H1 (cell line): ENCODE data around the gene PROCR. TPM values are rescaled to one million over a fixed set of nuclear protein-coding genes. Genes with fewer than 3 reads are reported as not detected.

Experiments used
- CTCF ChIA-PET: fragments of 300-600 bp; sonication (Branson Sonifier 250); formaldehyde crosslinking; loops from one replicate; lab custom pipeline; 2021; ENCODE audit not compliant: partially characterized antibody; lab: Charles Lee
- POLR2A ChIA-PET: fragments of 300-600 bp; sonication (Branson Sonifier 250); formaldehyde crosslinking; loops from one replicate; lab custom pipeline; 2021; ENCODE audit warnings: inconsistent platforms; ENCODE audit not compliant: partially characterized antibody; lab: Charles Lee
- DNase-seq, 2 experiments: peaks; one replicate each; pipeline versions ENCODE4 v3.0.0 to v3.0.0-alpha.2; 2010 to 2022; ENCODE audit warnings: low spot score in 2 of 2, low read depth in 1 of 2, mixed read lengths in 1 of 2
- FAIRE-seq: peaks from 2 replicates; lab custom pipeline; 2011; peaks lifted over from hg19 to GRCh38; lab: Jason Lieb, UNC
- H2AFZ ChIP-seq: 2 replicates; pipeline ENCODE4 v1.8.1; 2012; ENCODE audit warnings: low read length, inconsistent platforms
- H2AK5ac ChIP-seq: 2 replicates; pipeline ENCODE4 v1.6.1; 2013; ENCODE audit warnings: low read depth, low read length
- H2BK120ac ChIP-seq: replicated peaks from 2 replicates; pipeline ENCODE3; 2013; ENCODE audit warnings: low read depth, low read length, inconsistent platforms
- H2BK12ac ChIP-seq: 2 replicates; pipeline ENCODE4 v1.6.1; 2013; ENCODE audit warnings: low read depth, low read length
- H2BK15ac ChIP-seq: 2 replicates; pipeline ENCODE4 v1.6.1; 2013; ENCODE audit warnings: low read length
- H2BK20ac ChIP-seq: 2 replicates; pipeline ENCODE4 v1.6.1; 2013; ENCODE audit warnings: low read length
- H2BK5ac ChIP-seq: 2 replicates; pipeline ENCODE4 v1.6.1; 2013; ENCODE audit warnings: low read depth, low read length
- H3K14ac ChIP-seq: 2 replicates; pipeline ENCODE4 v1.6.1; 2013; ENCODE audit warnings: inconsistent platforms; ENCODE audit not compliant: insufficient read length
- H3K18ac ChIP-seq: 2 replicates; pipeline ENCODE4 v1.6.1; 2013; ENCODE audit warnings: low read length; ENCODE audit errors: extremely low read depth
- H3K23ac ChIP-seq: 2 replicates; pipeline ENCODE4 v1.6.1; 2013; ENCODE audit warnings: inconsistent platforms; ENCODE audit not compliant: insufficient read length
- H3K23me2 ChIP-seq: 2 replicates; pipeline ENCODE4 v1.6.1; 2013; ENCODE audit warnings: low read depth, low read length
- H3K27ac ChIP-seq: 2 replicates; pipeline ENCODE4 v1.6.1; 2011; ENCODE audit warnings: low read depth, low read length, inconsistent platforms
- H3K27me3 ChIP-seq, 4 experiments: replicated peaks in 1 of 4; 1 replicate in 1 of 4; 2 replicates in 3 of 4; pipeline versions ENCODE4 v1.6.1 to v1.8.1; 2011 to 2013; ENCODE audit warnings: low read length in 3 of 4, mild to moderate bottlenecking in 3 of 4, inconsistent platforms in 2 of 4, mixed read lengths in 2 of 4, moderate library complexity in 1 of 4; ENCODE audit not compliant: control insufficient read depth in 3 of 4, insufficient read depth in 3 of 4; ENCODE audit errors: extremely low read depth in 1 of 4
- H3K36me3 ChIP-seq, 4 experiments: 2 replicates each; pipeline versions ENCODE4 v1.6.1 to v1.8.1; 2011 to 2013; ENCODE audit warnings: mild to moderate bottlenecking in 4 of 4, low read length in 3 of 4, moderate library complexity in 2 of 4, control low read depth in 1 of 4, inconsistent platforms in 1 of 4; ENCODE audit not compliant: insufficient read depth in 4 of 4, control insufficient read depth in 2 of 4
- H3K4ac ChIP-seq: replicated peaks from 2 replicates; pipeline ENCODE3; 2013; ENCODE audit warnings: low read length, low read depth, mixed read lengths, inconsistent platforms; ENCODE audit not compliant: insufficient read length
- H3K4me1 ChIP-seq, 4 experiments: replicated peaks in 1 of 4; 1 replicate in 1 of 4; 2 replicates in 3 of 4; pipeline versions ENCODE4 v1.6.1 to v1.8.1; 2011 to 2013; ENCODE audit warnings: low read length in 3 of 4, inconsistent platforms in 2 of 4, mixed read lengths in 1 of 4; ENCODE audit not compliant: insufficient read depth in 4 of 4, control insufficient read depth in 3 of 4
- H3K4me2 ChIP-seq, 2 experiments: 2 replicates each; pipeline versions ENCODE4 v1.6.1 to v1.8.1; 2011 to 2013; ENCODE audit warnings: low read depth in 2 of 2, low read length in 2 of 2, control low read depth in 1 of 2, inconsistent platforms in 1 of 2, mild to moderate bottlenecking in 1 of 2; ENCODE audit not compliant: insufficient read depth in 1 of 2
- H3K4me3 ChIP-seq, 4 experiments: fragments of 200-600, 300-600 bp in 1 of 4; sonication (generic), shearing (Covaris generic), sonication (Bioruptor Twin) in 1 of 4; 2 replicates each; pipeline versions ENCODE4 v1.5.1 to v1.8.1; 2011 to 2016; ENCODE audit warnings: low read length in 4 of 4, low read depth in 3 of 4, control low read depth in 2 of 4, inconsistent platforms in 2 of 4, mild to moderate bottlenecking in 2 of 4, mixed read lengths in 1 of 4, moderate library complexity in 1 of 4; ENCODE audit not compliant: insufficient read depth in 2 of 4; ENCODE audit errors: extremely low read depth in 1 of 4
- H3K56ac ChIP-seq: replicated peaks from 2 replicates; pipeline ENCODE3; 2013; ENCODE audit warnings: low read depth, mild to moderate bottlenecking, mixed read lengths, low read length, inconsistent platforms; ENCODE audit not compliant: insufficient read length
- H3K79me1 ChIP-seq: 2 replicates; pipeline ENCODE4 v1.6.1; 2013; ENCODE audit warnings: low read depth, low read length, control low read depth
- H3K79me2 ChIP-seq, 2 experiments: 2 replicates each; pipeline versions ENCODE4 v1.6.1 to v1.8.1; 2012 to 2013; ENCODE audit warnings: low read length in 2 of 2, mild to moderate bottlenecking in 2 of 2, inconsistent platforms in 1 of 2; ENCODE audit not compliant: insufficient read depth in 2 of 2, control insufficient read depth in 1 of 2
- H3K9ac ChIP-seq, 4 experiments: replicated peaks in 1 of 4; 1 replicate in 1 of 4; 2 replicates in 3 of 4; pipeline versions ENCODE4 v1.6.1 to v1.8.1; 2011 to 2013; ENCODE audit warnings: low read depth in 3 of 4, low read length in 3 of 4, control low read depth in 2 of 4, mild to moderate bottlenecking in 2 of 4, moderate library complexity in 2 of 4, inconsistent platforms in 1 of 4; ENCODE audit errors: extremely low read depth in 1 of 4
- H3K9me3 ChIP-seq, 2 experiments: 2 replicates each; pipeline versions ENCODE4 v1.6.1 to v1.8.1; 2012 to 2013; ENCODE audit warnings: mild to moderate bottlenecking in 2 of 2, moderate library complexity in 2 of 2, control low read depth in 1 of 2, inconsistent platforms in 1 of 2, low read depth in 1 of 2, low read length in 1 of 2, mixed read lengths in 1 of 2; ENCODE audit not compliant: insufficient read depth in 2 of 2
- H4K20me1 ChIP-seq, 2 experiments: replicated peaks in 1 of 2; 2 replicates each; pipeline versions ENCODE3 to v1.8.1; 2011 to 2013; ENCODE audit warnings: inconsistent platforms in 2 of 2, low read length in 2 of 2, mild to moderate bottlenecking in 1 of 2; ENCODE audit not compliant: insufficient read depth in 2 of 2, control insufficient read depth in 1 of 2
- H4K5ac ChIP-seq: 2 replicates; pipeline ENCODE4 v1.6.1; 2013; ENCODE audit warnings: low read length, low read depth, mixed read lengths, inconsistent platforms; ENCODE audit not compliant: insufficient read length
- H4K8ac ChIP-seq: 2 replicates; pipeline ENCODE4 v1.8.0; 2013; ENCODE audit warnings: mild to moderate bottlenecking, moderate library complexity, low read length, inconsistent platforms; ENCODE audit not compliant: insufficient read depth; ENCODE audit errors: extremely low read depth
- H4K91ac ChIP-seq: replicated peaks from 2 replicates; pipeline ENCODE3; 2013; ENCODE audit warnings: low read length, mixed read lengths, inconsistent platforms; ENCODE audit not compliant: insufficient read length
- BACH1 ChIP-seq: IDR thresholded peaks from 2 replicates; pipeline ENCODE4 v1.6.1; 2012; ENCODE audit warnings: low read length, improper control_type of control experiment
- BCL11A ChIP-seq, 2 experiments: IDR thresholded peaks; one replicate each; pipeline ENCODE4 v1.6.1; 2011; ENCODE audit warnings: low read depth in 2 of 2, low read length in 2 of 2, mild to moderate bottlenecking in 2 of 2
- CHD2 ChIP-seq: IDR thresholded peaks from 2 replicates; pipeline ENCODE4 v1.6.1; 2012; ENCODE audit warnings: low read length, improper control_type of control experiment
- CREB1 ChIP-seq: IDR thresholded peaks from 2 replicates; pipeline ENCODE4 v1.6.1; 2012; ENCODE audit warnings: inconsistent platforms
- FOSL1 ChIP-seq: IDR thresholded peaks from 2 replicates; pipeline ENCODE4 v1.6.1; 2011; ENCODE audit warnings: mild to moderate bottlenecking, low read depth, low read length, moderate library complexity; ENCODE audit not compliant: insufficient read depth
- JUN ChIP-seq: IDR thresholded peaks from 2 replicates; pipeline ENCODE4 v1.6.1; 2011; ENCODE audit warnings: low read depth, mild to moderate bottlenecking, improper control_type of control experiment, low read length
- JUND ChIP-seq: IDR thresholded peaks from 2 replicates; pipeline ENCODE4 v1.6.1; 2011; ENCODE audit warnings: mild to moderate bottlenecking, improper control_type of control experiment, low read length
- KDM4A ChIP-seq: IDR thresholded peaks from one replicate; pipeline ENCODE4 v1.7.1; 2012; ENCODE audit warnings: low read depth, mild to moderate bottlenecking, moderate library complexity, low read length, inconsistent platforms; ENCODE audit not compliant: severe bottlenecking
- KDM5A ChIP-seq: fragments of 200-600 bp; IDR thresholded peaks from 2 replicates; pipeline ENCODE4 v1.7.1; 2012; ENCODE audit warnings: mild to moderate bottlenecking, low read length, inconsistent platforms, mixed read lengths
- POLR2AphosphoS5 ChIP-seq: IDR thresholded peaks from 2 replicates; pipeline ENCODE4 v1.6.1; 2011; ENCODE audit warnings: low read depth, low read length
- RBBP5 ChIP-seq: IDR thresholded peaks from 2 replicates; pipeline ENCODE4 v1.7.1; 2012; ENCODE audit warnings: low read depth, mild to moderate bottlenecking, inconsistent platforms, low read length, moderate library complexity, borderline replicate concordance
- SIRT6 ChIP-seq: IDR thresholded peaks from one replicate; pipeline ENCODE4 v1.7.1; 2012; ENCODE audit warnings: low read length, inconsistent platforms
- SIX5 ChIP-seq: IDR thresholded peaks from 2 replicates; pipeline ENCODE4 v1.6.1; 2011; ENCODE audit warnings: mild to moderate bottlenecking, low read depth, low read length
- SRF ChIP-seq: IDR thresholded peaks from 2 replicates; pipeline ENCODE4 v1.6.1; 2011; ENCODE audit warnings: mild to moderate bottlenecking, low read depth, low read length, moderate library complexity
- WGBS, 2 experiments: shearing (Covaris generic) in 1 of 2; methylation state at CpG; one replicate each; pipeline versions ENCODE4 v1.1.6 to v1.1.7; 2013 to 2015; ENCODE audit warnings: low lambda C conversion rate in 2 of 2, mixed read lengths in 2 of 2, inconsistent platforms in 1 of 2, low coverage in 1 of 2, missing lambda C conversion rate in 1 of 2; ENCODE audit not compliant: insufficient replicate concordance in 2 of 2, insufficient coverage in 1 of 2, insufficient read length in 1 of 2; ENCODE audit errors: extremely low coverage in 1 of 2, missing lambda C conversion rate in 1 of 2; 5-methylcytosine and 5-hydroxymethylcytosine counted together
- polyA plus RNA-seq, 7 experiments: library from polyadenylated mRNA; depleted of rRNA in 3 of 7; stranded (reverse) in 5 of 7; unstranded in 2 of 7; fragments of >200 nt in 5 of 7; fragments of 200-250 nt in 2 of 7; gene quantifications; 1 replicate in 5 of 7; 2 replicates in 1 of 7; 4 replicates in 1 of 7; pipeline versions ENCODE4 v1.2.1 to v1.2.3, GENCODE V29; 2011 to 2013; ENCODE audit warnings: missing spikeins in 2 of 7, mixed read lengths in 2 of 7
- total RNA-seq: library from RNA; stranded (reverse); fragmentation: NEBNext Ultra II Directional; extraction: Animal tissue kit (Norgen Biotek cat#: 25700); gene quantifications from 2 replicates; pipeline ENCODE4 v1.2.1, GENCODE V29; 2021

The PROCR gene
- total and polyA plus RNA-seq, 2 of the 8 experiments (the other 6 are each of a cell fraction or from before 2014, with no cell fraction given), result 21.3 to 42.9 TPM

DNA sequence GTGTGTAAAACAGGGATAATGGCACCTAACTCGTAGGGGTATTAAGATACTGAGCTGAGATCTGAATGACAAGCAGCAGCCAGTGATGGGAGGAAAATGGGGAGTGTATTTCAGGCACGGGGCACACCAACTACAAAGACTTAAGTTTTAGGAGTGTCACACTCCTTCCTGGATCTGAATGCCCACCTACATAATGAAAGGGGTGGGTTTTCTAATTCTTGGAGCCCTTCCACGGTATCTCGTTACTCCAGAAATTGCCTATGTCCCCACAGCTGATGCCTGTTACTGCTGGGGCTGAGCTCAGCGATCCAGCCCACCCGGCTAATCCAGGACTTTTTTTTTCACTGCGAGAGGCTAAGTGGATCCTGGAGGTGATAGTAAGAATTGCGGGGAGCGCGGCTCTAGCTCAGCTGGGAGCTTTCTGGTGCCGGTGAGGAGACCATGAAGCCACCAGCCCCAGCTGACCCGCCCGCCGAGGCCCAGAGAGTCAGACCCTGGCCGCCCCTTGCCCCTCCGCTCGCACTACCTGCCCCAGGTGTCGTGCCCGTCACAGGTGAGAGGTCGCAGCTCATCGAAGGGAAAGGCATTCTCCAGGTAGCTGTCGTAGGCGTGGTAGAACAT, 25.5 kb upstream of the PROCR start:
- Histone ChIP-seq H3K56ac (peak overlapping the region; percentile 93), H4K91ac (peak overlapping the region; percentile 70), H2AFZ (peak overlapping the region; percentile 77), H3K18ac (peak overlapping the region; percentile 95), H3K36me3 (peaks cover 2 to 19% (median 9%) of the 10 kb centered on the region in 4 experiments; a peak in 6 of 8 replicates), H3K79me1 (no peaks in the 10 kb centered on the region), H3K4me2 (peak overlapping the region; percentile 89 to 96), H3K9me3 (no peaks in the 10 kb centered on the region), H3K4me1 (0 out of 7 replicates have a peak, but pooled peaks cover 0 to 3% (median 0%) of the 10 kb centered on the region in 4 experiments), H3K27ac (peak overlapping the region; percentile 68; the same call in 1 of the 2 replicates), H2BK5ac (peak overlapping the region; percentile 95), H2BK120ac (no peak overlapping the region), H3K79me2 (no peaks in the 10 kb centered on the region), H3K23me2 (peaks cover 8% of the 10 kb centered on the region), H3K14ac (no peak overlapping the region), H3K23ac (no peak overlapping the region), H3K4me3 (peak overlapping the region; percentile 86 to 94 (median 90)), H2BK12ac (peak overlapping the region; percentile 81; the same call in 1 of the 2 replicates), H3K27me3 (no peaks in the 10 kb centered on the region), H3K4ac (peak overlapping the region; percentile 46), H2BK15ac (0 out of 2 replicates have a peak overlapping the region, but pooled peaks have one; percentile 31), H2AK5ac (no peak overlapping the region), H4K20me1 (no peaks in the 10 kb centered on the region), H4K5ac (peak overlapping the region; percentile 75), H3K9ac (peak overlapping the region in 3 of 4 experiments; percentile 58 to 87 (median 69); a peak in 6 of 7 replicates), H4K8ac (0 out of 2 replicates have a peak overlapping the region, but pooled peaks have one; percentile 42), H2BK20ac (no peak overlapping the region)
- 5% methylated on average over 23 of the region's 23 CpGs; no CpG with 5 or more reads in 1 of the 2 experiments for WGBS, 2 experiments
- DNase-seq, result no peak
- CTCF ChIA-PET, result interaction anchor here (0.6 to 7.6 kb wide), 14 partner anchors 15 to 158 kb away, joined by 3 to 135 read pairs (median 6); no protein-coding TSS in a partner anchor
- POLR2A ChIA-PET, result interaction anchor here (0.7 to 3.4 kb wide), 13 partner anchors 16 to 144 kb away, joined by 3 to 27 read pairs (median 4); partner anchors contain the start of gene MMP24OS
- no peak for FAIRE-seq
- TF ChIP-seq KDM4A (no peak), KDM5A (no peak), CHD2 (no peak), JUND (no peak), RBBP5 (no peak), BCL11A (IDR thresholded peaks at IDR 0.05; ENCODE audit: low read depth in 2 of 2, low read length in 2 of 2) (no peak), JUN (no peak), POLR2AphosphoS5 (no peak), SRF (no peak), CREB1 (no peak), SIX5 (no peak), SIRT6 (no peak), BACH1 (no peak), FOSL1 (no peak)
